LNCaP clone FGC (cell line): ENCODE results near the gene ARL3.

ENCODE experiments used
- DNase-seq: peaks from one replicate; pipeline ENCODE4 v3.0.0-alpha.2; 2011; ENCODE audit warnings: low read depth
- H3K4me3 ChIP-seq: 2 replicates; pipeline ENCODE4 v1.5.1; 2011; ENCODE audit warnings: mild to moderate bottlenecking, low read depth, low read length, control low read depth
- CTCF ChIP-seq: IDR thresholded peaks from 2 replicates; pipeline ENCODE4 v1.5.1; 2012; ENCODE audit warnings: mild to moderate bottlenecking; ENCODE audit not compliant: control insufficient read depth, insufficient read depth; ENCODE audit errors: extremely low read depth

The ARL3 gene

GRCh38 chr10:102632394-102633111 is 81.6 kb downstream of the ARL3 start:
- TF ChIP-seq CTCF = no peak
- H3K4me3 ChIP-seq = no peak overlapping the region
- no peak for DNase-seq

- DNase-seq = no peak
- TF ChIP-seq CTCF = no peak
- H3K4me3 ChIP-seq = no peak overlapping the region
Measured at GRCh38 chr10:102631525-102632393, 82.4 kb downstream of the ARL3 start.

- no peak for TF ChIP-seq CTCF
Measured at GRCh38 chr10:102630663-102631062, 83.5 kb downstream of the ARL3 start.

GRCh38 chr10:102629661-102630614 is 84.3 kb downstream of the ARL3 start:
- no peak for DNase-seq
- no peak for TF ChIP-seq CTCF
- no peak overlapping the region for H3K4me3 ChIP-seq

More at GRCh38 chr10:102630663-102631062, 83.5 kb downstream of the ARL3 start:
- DNase-seq = no peak
- no peak overlapping the region for H3K4me3 ChIP-seq

- TF ChIP-seq CTCF = no peak
- no peak overlapping the region for H3K4me3 ChIP-seq
- DNase-seq = no peak
Measured at GRCh38 chr10:102628451-102628911, 85.7 kb downstream of the ARL3 start.

- no peak overlapping the region for H3K4me3 ChIP-seq
- no peak for TF ChIP-seq CTCF
- DNase-seq = no peak
Measured at GRCh38 chr10:102627736-102628293, 86.4 kb downstream of the ARL3 start.
